Astrocyte (in vitro differentiated cells and primary cell): Measurements from ENCODE around the gene TIMM44.

ENCODE experiments used
- EZH2 ChIP-seq: IDR thresholded peaks from 2 replicates; pipeline ENCODE4 v1.6.1; 2012; ENCODE audit warnings: mild to moderate bottlenecking, low read length, inconsistent platforms; ENCODE audit not compliant: insufficient read depth
- TF ChIP-seq, protein P1 (sequence below): IDR thresholded peaks from 2 replicates; pipeline ENCODE4 v1.5.1; 2011; ENCODE audit warnings: low read depth, mild to moderate bottlenecking, inconsistent platforms, low read length, moderate library complexity; ENCODE audit not compliant: insufficient read depth

DNA sequence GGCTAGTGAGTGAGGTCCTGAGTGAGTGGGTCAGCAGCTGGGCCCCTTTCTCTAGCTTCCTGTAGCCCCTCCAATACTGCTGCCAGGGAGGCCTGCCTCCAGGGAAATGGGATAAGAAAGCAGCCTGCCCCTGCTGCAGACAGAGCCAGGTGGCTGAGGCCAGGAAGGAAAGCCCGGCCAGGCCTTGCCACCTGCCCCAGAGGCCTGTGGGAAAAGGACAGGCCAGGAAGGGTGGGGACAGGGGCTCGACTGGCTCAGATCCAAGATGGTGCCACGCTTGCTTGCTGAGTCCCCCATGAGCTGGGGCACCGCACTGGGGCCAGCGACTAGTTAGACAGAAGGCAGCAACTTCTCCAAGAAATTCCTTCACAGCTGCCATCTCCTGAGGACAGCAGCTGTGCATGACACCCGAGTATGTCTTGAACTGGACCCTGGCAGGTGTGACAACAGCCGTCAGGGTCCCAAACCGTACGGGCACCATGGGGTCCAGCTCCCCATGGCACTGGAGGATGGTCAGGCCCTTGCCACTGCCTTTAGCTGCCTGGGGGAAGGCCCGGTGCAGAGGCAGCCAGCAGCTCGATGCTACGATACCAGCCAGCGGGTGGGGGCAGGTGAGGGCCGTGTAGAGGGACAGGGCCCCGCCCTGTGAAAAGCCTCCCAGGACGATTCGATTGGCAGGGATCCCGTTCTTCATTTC, 64.2 kb downstream of the TIMM44 start:
- TF ChIP-seq, protein P1, sequence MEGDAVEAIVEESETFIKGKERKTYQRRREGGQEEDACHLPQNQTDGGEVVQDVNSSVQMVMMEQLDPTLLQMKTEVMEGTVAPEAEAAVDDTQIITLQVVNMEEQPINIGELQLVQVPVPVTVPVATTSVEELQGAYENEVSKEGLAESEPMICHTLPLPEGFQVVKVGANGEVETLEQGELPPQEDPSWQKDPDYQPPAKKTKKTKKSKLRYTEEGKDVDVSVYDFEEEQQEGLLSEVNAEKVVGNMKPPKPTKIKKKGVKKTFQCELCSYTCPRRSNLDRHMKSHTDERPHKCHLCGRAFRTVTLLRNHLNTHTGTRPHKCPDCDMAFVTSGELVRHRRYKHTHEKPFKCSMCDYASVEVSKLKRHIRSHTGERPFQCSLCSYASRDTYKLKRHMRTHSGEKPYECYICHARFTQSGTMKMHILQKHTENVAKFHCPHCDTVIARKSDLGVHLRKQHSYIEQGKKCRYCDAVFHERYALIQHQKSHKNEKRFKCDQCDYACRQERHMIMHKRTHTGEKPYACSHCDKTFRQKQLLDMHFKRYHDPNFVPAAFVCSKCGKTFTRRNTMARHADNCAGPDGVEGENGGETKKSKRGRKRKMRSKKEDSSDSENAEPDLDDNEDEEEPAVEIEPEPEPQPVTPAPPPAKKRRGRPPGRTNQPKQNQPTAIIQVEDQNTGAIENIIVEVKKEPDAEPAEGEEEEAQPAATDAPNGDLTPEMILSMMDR: no peak
- no peak for TF ChIP-seq EZH2
